Activated CD4-positive, alpha-beta T cell treated with anti-CD3 and anti-CD28 coated beads, Interleukin-2, amount 50 U/mL, for 4 hours (primary cell): ENCODE results near the gene CPZ.

Source experiments
- DNase-seq, 2 experiments: peaks; one replicate each; pipeline ENCODE4 v3.0.0-alpha.2; 2020

Gene CPZ

GRCh38 chr4:8592366-8593263 is at the start of gene CPZ:
CPZ (plus strand) TSS chr4:8592765; CDS start chr4:8592834, 69 bp downstream.
- no peak for DNase-seq

DNA sequence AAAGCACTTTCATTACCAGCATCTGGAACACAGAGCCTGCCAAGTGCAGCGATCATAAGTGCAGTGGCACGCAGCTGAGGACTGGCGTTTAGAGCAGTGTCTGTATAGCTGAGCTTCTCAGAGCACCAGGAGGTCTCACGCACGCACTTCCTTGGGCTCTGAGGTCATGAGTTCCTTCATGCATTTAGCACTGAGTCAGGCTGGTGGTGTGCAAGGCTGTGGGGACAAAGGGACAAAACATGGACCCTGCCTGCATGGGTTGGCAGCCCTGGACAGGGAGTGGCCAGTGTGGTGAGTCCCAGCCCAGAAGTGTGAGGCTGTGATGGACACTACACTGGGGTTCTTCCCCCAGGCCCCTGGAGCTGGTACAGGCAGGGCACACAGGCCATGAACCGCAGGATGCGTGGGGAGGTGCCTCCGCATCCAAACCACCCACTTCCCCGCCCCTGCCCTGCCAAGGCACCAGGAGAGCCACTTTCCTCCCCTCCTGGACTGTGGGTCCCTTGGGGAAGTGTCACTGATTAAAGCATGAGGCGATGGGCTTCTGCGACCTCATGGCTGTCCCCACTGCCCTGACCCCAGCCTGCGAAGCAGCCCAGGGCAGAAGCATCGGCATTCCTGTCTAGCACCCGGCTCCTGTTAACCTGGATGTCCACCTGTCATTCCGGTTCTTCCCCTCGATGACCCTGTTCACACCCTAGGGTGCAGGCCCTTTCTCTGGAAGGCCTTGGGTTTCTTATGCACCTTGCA is 49.6 kb upstream of the CPZ start:
- no peak for DNase-seq

- DNase-seq: no peak
Measured at GRCh38 chr4:8543623-8544022, 48.9 kb upstream of the CPZ start.

DNA sequence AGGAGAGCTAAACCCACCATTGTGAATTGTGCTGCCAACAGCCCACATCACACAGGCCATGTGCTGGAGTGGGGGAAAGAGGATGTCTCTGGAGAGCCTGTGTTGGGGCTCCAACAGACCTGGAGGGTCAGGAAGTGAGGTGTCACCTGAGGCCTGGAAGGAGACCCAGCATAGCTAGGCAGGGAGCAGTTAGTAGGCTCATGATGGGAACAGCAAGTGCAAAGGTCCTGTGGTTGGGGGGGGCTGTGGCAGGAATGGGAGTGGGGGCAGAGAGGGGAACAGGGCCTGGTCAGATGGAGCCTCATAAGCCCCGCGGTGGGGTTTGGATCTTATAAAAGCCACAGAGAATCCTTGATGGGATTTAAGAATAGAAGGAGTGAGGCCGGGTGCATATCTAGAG is 48.3 kb upstream of the CPZ start:
- no peak for DNase-seq

GRCh38 chr4:8544741-8545438 is 47.7 kb upstream of the CPZ start:
- no peak for DNase-seq

DNA sequence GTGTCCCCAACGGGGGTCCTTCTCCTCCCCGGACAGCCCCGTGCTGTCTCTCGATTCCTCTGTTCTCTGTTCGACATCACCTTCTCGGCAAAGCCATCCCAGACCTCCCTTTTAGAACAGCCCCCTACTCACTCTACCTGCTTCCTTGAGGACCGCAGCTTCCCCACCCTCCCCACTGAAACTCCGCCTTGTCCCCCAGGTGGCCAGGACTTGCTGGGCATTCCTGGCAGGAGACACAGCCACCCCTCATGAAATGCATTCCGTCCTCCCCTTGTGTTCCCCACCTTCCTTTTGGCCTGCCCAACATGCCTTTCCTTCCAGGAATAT is 47.2 kb upstream of the CPZ start:
- DNase-seq: no peak

DNA sequence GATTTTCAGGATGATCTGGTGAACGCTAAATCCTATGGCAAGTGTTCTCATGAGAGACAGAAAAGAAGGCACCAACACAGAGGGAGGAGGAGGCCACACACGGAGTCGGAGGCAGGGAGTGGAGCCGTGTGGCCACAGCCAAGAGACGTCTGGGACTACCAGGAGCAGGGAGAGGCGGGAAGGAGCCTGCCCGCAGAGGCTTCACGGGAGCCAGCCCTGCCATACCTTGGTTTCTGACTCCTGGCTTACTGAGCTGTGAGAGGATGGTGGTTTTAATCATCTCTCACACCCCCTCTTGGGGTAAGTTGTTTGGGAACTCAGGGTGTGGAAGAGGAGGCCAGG is 45.8 kb upstream of the CPZ start:
- DNase-seq: no peak

DNA sequence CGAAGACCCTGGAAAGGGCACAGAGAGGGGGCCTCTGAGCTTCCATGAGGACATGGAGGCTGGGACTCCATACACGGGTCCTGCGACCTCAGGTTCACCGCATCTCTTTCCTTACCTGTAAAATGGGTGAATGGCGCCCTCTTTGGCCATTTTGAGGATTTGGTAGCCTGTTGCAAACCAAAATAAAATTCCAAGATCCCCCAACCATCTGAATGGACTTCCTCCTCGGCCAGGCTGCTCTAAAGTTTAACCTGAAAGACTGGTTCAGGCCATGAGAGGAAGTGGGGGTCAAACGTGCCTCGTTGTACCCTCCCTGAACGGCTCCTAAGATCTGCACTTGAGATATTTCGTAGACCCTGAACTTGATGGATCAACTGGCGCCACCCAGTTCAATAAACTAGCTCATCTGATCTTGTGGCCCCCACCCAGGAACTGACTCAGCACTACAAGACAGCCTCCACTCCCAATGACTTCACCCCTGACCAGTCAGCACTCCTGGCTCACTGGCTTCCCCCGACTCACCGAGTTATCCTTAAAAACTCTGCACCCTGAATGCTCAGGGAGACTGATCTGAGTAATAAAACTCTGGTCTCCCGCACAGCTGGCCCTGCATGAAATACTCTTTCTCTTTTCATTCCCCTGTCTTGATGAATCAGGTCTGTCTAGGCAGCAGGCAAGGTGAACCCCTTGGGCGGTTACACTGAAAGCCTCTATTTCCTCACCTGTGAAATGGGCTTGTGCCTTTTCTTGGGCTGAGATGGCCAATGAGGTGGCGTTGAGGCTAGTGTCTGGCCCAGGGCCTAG is 45.3 kb upstream of the CPZ start:
- DNase-seq: no peak

GRCh38 chr4:8547912-8548730 is 44.4 kb upstream of the CPZ start:
- no peak for DNase-seq

DNA sequence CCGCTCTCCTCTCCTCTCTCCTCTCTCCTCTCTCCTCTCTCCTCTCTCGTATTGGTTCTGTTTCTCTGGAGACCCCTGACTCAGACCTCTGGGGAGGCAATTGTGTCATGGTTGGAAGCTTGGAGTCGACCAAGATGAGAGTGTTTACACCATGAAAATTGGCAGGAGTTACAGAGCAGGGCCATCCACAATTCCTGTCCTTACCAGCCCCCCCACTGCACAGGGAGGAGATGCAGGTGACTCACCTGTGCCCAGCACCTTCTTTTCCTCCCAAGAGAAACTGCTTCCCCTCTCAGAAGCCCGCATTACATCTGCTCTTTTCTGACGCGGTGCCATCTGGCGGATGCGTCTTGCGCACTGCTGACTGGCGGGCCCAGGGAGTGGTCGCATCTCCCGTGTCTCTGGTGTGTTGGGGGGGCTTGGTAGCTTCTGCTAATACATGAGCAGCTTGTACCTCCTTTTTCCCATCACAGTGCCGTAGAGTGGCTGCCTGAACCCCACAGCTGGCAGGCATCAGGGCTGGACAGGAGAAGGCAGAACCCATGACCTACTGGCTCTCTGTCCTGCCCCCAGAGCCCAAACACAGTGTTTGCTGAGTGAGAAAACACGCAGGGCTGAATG is 43.7 kb upstream of the CPZ start:
- DNase-seq: no peak

- DNase-seq: no peak
Measured at GRCh38 chr4:8549352-8549931, 43.1 kb upstream of the CPZ start.

- no peak for DNase-seq
Measured at GRCh38 chr4:8550691-8551090, 41.9 kb upstream of the CPZ start.

- DNase-seq: no peak
Measured at GRCh38 chr4:8552024-8552423, 40.5 kb upstream of the CPZ start.

DNA sequence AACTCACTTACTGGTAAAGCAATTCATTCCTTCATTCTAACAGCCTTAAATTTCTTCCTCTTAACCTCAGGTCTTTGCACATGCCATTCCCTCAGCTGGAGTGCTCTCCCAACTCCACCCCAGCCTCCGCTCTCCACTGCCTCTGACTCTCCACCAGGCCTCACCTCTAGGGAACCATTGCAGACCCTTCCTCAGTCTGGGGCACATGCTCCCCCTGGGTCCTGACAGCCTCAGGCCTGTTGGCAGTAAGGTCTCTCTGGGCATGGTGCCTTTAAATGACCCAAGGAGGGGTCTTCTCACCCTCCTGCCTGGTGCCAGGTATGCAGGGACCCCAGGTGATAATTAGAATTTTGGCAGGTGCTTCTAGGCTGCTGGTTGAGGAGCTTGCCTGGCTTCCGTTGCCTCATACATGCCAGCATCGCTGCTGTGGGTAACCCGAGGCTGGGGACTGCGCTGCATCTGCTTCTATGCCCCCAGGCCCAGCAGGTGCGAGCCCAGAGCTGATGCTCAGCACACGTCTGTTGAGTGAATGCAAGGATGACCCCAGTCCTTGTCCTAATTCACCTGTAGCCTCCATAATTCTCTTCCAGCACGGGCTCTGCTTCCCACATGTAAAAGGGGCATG is 39.9 kb upstream of the CPZ start:
- DNase-seq: no peak

DNA sequence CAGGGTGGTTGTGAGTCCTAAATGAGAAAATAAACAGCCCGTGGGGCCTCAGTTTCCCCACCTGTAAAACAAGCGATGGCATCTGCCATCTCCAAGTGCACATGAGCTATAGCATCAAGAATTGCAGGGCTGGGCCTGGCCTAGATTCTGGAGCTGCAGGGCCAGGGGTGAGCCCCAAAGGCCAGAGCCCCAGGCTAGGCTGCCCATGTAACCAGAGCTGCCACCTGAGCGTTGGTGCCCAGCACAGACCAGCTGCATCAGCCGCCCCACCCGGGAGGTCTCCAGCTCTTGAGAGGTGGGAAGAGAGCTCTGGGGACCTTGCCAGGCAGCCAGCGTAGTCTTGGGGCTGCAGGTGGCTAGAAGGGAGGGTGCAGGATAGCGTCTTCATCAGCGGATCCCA is 39.3 kb upstream of the CPZ start:
- DNase-seq: no peak

DNA sequence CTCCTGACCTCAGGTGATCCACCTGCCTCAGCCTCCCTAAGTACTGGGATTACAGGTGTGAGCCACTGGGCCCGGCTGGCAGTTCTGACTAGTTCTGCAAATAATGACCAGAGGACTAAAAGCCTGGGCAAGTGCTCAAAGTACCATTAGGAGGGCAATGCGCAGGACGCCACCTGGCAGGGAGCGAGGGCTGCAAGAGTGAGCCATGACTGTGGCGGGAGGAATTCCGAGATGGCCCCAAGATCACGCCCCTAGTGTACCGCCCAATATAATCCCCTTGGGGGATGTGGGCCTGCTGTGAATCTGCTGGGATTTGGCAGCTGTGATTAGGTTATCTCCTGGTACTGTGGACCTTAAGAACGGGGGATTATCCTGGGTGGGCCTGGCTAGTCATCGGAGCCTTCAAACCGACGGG is 38.6 kb upstream of the CPZ start:
- DNase-seq: no peak

DNA sequence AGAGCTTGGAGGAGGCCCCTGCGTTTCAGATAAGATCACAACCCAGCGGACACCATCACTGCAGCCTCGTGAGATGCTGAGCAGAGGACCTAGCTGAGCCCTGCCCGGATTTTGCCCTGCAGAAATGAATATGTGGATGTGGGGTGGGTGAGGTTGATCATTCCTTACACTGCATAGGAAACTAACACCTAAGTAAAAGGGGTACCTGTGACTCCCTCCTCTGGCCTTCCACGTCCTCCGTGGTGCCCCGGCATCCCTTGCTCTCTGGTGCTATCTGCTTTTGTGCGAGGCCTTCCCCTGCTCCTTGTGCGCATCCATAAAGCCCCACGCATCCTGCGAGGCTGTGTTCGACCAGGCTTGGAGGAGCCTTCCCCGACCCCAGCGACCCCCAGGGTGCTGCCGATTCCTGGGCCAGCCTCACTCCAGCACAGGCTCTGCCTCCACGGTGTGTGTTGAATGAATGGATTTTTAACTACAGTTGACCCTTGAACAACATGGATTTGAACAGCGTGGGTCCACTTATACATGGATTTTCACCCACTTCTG is 37.9 kb upstream of the CPZ start:
- DNase-seq: no peak

GRCh38 chr4:8555716-8556115 is 36.8 kb upstream of the CPZ start:
- DNase-seq: no peak

- no peak for DNase-seq
Measured at GRCh38 chr4:8556341-8557150, 36.0 kb upstream of the CPZ start.
